HT-29 (cell line): ENCODE data around the gene SMIM1. TPM values are rescaled to one million over a fixed set of nuclear protein-coding genes. Genes with fewer than 3 reads are reported as not detected.
A peak's percentile ranks its signal among the peaks of the same experiment; 100 is the strongest.

Experiments
- DNase-seq: peaks from one replicate; pipeline ENCODE4 v3.0.0-alpha.2; 2015; ENCODE audit warnings: low spot score
- total RNA-seq: library from RNA; depleted of rRNA; stranded (reverse); fragments of >200 nt; shearing (Covaris generic); gene quantifications from 2 replicates; pipeline ENCODE4 v1.2.3, GENCODE V29; 2014; rRNA removed

Gene SMIM1, protein sequence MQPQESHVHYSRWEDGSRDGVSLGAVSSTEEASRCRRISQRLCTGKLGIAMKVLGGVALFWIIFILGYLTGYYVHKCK
- 1.9 TPM in 1 of 2 replicates, not detected in the other for total RNA-seq

DNA sequence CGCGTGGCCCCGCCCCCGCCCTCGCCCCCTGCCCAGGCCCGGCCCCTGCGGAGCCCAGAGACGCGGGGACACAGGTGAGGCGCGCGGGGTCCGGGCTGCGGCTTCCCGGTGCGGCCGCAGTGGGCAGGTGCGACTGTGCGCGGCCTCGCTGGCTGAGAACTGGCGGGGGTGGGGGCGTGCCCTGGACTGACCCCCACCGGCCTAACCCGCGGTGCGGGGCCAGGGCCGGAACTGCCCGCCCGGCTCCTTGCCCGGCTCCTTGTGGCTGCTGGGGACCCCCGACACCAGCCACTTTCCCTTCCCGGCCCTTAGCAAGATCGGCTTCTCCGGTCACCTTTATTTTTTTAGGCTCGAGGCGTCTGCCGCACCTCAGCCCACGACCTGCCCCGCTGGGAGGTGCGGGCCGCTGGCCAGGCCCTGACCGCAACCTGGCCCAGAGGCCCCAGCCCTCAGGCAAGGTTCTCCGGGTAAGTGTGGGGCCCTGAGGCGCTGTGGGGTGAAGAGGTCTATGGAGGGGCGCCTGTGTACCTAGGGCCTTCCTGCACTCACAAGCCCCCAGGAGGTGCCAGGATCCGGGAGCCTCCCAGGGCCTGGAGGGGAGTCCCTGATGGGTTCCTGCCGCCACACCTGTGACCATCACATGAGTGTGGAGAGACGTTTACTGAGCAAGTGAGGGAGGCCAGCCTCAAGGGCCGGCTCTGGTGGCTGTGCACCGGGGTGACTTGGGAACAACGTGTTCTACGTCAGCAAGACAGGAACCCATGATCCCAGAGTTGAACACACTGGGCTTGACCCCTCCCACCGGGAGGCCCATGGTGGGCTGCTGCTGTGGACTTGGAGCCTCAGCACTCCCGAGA is at the start of gene SMIM1:
SMIM1 (plus strand) TSS at position 35 of the 857 bp plus-strand sequence. CDS start 2,625 bp downstream, outside the sequence.
- no peak for DNase-seq

DNA sequence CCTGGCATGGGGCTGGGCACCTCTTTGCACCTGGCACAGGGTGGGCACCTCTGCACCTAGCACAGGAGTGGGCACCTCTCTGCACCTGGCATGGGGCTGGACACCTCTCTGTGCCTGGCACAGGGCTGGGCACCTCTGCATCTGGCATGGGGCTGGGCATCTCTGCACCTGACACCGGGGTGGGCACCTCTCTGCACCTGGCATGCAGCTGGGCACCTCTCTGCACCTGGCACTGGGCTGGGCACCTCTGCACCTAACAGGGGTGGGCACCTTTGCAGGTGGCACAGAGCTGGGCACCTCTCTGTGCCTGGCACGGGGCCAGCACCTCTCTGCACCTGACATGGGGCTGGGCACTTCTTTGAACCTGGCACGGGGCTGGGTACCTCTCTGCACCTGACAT is 49.7 kb upstream of the SMIM1 start:
- no peak for DNase-seq

DNA sequence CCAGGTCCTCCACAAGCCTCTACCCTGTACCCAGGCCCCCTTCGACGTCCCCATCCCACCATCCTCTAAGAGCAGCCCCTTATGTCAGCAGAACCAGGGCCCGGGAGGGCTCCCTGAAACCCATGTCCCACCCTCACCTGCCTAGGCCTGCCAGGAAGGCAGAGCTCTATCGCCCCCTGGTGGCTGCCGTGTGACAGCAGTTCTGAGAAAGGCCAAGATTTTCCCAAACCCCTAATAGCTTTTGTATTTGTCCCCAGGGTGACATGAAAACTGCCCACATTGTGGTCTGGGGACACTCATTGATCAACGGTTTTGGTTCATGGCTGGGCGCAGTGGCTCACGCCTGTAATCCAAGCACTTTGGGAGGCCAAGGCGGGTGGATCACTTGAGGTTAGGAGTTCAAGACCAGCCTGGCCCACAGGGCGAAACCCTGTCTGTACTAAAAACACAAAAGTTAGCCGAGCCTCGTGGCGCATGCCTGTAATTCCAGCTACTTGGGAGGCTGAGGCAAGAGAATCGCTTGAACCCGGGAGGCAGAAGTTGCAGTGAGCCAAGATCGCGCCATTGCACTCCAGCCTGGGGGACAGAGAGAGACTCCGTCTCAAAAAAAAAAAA is 48.0 kb upstream of the SMIM1 start:
- DNase-seq: peak; percentile 77

DNA sequence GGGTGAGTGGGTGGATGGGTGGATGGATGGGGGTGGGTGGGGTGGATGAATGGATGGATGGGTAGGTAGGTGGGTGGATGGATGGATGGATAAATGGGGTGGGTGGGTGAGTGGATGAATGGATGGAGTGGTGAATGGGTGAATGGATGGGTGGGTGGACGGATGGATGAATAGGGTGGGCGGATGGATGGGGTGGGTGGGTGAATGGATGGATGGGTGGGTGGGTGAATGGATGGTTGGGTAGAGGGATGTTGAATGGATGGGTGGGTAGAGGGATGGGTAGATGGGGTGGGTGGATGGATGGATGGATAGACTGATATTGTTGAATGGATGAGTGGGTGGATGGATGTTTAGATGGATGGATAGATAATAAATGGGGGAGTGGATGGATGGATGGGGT is 47.2 kb upstream of the SMIM1 start:
- no peak for DNase-seq

DNA sequence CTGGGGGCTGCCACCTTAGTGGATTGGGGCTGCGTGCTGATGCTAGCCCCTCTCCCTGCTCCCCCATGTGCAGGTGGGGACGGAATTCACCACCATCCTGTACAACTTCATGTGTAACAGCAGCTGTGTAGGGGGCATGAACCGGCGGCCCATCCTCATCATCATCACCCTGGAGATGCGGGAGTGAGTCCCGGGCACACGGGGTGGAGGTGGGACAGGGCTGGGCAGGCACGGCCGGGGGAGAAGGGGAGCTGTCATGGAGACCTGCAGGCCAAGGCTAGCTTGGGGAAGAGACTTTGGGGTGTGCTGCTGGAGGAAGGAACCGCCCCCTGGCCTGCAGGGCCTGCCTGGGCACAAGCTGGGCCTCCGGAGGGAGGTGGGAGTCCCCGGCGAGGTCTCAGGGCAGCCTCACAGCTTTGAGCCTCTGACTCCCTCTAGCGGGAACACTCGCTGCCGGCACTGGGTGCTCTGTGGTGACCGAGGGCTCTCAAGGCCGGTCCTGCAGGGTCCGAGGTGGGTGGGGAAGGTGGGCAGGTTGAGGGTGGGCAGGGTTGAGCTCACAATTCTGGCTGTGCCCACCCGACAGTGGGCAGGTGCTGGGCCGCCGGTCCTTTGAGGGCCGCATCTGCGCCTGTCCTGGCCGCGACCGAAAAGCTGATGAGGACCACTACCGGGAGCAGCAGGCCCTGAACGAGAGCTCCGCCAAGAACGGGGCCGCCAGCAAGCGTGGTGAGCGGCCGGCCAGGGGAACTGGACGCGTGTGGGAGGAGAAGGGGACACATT is 45.3 kb upstream of the SMIM1 start:
- DNase-seq: no peak

DNA sequence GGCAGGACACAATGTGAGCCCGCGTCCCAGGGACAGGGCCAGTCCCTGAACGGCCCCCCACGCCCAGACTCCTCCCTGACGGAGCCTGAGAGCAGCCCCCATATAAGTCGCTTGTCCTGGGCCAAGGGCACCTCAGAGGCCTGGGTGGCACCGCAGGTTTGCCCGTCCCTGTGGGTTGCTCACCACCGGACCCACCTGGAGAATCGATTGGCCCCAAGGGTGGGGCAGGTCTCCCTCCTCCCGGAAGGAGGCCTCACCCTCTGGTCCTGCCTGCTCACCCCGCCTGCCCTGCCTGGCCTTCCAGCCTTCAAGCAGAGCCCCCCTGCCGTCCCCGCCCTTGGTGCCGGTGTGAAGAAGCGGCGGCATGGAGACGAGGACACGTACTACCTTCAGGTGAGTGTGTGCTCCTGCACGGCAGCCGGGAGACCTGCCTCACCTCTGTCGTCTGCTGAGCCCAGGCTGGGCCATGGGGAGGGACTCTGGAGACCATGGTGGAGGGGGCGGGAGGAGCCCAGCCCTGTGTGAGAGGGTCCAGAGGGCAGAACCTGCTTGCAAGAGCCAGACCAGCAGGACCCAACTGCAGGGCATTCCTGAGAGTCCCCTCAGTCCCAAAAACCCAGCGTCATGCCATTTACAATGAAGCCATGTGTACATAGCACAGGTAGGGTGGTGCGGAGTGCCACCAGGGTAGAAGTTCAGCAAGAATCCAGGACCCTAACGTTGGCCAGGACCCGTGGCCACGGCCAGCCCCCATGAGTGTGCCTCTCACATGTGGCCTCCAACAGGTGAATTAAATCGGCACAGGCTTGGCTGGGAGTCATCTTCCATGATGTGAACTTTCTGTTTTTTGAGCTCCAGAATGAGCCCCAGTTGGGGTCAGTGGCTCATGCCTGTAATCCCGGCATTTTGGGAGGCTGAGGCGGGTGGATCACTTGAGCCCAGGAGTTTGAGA is 44.4 kb upstream of the SMIM1 start:
- DNase-seq: no peak

DNA sequence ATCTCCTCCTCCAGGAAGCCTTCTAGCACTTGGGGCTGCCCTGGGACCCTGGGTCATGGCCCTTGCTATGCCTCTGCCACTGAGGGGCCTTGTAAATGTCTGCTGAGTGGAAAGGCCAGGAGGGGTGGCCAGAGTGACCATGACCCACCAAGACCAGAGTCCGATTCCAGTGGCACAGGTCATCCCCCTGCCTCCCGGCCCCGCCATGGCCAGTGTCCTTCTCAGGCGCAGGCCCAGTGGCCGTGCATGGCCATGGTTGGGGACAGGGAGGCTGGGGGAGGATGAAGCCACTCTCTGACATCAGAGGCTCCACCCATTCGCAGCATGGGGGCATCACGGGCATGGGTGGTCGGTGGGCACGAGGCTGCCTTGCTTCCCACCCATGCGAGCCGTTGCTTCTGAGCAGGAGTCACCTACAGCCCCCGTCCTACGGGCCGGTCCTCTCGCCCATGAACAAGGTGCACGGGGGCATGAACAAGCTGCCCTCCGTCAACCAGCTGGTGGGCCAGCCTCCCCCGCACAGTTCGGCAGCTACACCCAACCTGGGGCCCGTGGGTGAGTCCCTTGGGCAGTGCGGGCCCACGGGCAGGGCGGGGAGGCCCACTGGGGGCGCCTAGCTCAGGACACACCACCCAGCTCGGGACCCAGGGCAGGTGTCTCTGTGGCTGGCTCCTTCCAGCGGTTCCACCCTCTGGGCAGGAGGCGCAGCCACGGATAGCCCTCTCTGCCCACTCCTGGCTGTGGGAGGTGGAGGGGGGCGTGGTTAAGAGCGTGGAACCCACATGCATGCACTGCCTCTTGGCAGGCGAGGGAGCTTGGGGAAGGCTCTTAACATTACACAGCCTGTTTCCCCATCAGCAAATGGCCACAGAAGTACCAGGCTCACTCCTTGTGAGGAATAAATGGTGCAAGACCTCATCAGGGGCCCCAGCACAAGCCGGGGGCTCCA is 42.7 kb upstream of the SMIM1 start:
- DNase-seq: no peak

DNA sequence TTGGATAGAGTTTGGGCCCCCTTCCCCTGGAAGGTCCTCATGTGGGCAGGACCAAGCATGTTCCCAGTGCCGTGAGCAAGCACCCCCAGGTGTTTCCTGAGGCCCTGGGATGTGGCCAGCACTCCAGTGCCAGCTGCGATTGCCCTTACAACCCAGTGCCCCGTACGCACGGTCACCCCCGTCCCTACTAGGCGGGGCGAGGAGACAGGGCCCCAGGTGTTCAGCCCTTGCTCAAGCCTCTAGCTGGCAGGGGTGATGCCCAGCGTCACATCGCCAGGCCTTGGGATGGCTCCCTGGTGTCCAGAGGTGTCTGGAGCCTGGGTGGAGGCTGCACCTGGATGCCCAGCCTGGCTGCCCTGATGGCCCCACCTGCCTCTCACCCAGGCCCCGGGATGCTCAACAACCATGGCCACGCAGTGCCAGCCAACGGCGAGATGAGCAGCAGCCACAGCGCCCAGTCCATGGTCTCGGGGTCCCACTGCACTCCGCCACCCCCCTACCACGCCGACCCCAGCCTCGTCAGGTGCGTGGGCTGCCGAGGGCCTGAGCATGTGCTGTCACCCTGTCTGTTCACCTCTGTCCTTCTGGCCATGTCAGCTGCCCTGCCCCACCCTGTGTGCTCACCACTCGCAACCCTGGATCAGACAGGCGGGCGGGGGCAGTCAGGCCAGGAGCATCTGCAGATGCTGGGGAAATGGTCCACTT is 41.9 kb upstream of the SMIM1 start:
- no peak for DNase-seq

DNA sequence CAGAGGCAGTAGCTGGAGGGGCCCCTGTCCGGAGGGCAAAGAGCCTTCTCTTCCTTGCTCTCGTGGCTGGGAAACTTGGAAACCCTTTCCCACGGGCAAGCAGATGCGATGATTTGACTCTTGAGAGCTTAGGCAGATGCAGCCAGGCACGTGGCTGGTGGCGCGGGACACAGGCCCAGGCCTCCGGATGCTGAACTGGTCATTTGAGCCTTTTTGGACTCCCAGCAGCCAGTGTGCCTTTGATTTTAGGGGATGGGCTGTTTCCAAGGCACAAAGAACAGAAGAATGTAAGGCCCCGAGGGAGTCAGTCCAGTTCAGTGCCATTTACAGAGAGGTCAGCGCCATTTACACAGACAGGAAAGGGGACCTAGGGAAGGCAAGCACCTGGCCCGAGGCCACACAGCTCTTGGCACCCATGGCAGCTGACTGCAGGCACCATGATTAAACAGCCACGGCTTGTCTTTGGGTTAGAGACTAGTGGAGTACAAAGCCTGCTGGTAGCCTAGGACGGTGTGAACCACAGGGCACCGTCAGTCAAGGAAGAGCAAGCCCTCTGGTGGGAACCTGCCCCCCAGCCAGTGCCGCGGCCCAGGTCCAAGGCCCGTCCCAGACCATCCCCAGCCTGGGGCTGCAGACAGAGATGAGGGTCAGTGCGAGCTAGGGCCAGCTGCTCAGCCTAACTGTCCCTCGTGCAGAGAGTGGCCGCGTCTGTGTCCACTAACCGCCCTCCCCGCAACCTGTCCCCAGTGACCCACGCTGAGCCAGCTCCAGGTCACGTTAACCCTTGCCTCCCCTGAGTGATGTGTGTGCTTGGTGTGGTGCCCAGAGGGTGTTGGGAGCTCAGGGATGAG is 40.7 kb upstream of the SMIM1 start:
- no peak for DNase-seq

DNA sequence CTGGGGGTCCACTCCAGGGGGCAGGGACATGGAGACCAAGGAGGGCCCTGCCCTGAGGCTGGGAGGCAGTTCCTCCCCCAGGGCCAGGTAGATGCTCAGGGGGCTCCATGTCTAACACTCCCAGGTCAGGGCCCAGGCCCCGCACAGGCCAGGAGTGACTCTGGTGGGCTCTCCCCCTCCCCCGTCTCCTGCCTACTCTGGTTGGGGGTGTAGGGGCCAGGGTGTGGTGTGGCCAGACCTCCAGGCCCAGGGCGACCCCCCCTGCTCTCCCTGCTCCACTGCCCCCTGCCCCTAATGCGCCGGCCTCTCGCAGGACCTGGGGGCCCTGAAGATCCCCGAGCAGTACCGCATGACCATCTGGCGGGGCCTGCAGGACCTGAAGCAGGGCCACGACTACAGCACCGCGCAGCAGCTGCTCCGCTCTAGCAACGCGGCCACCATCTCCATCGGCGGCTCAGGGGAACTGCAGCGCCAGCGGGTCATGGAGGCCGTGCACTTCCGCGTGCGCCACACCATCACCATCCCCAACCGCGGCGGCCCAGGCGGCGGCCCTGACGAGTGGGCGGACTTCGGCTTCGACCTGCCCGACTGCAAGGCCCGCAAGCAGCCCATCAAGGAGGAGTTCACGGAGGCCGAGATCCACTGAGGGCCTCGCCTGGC is 40.0 kb upstream of the SMIM1 start:
- DNase-seq: no peak

DNA sequence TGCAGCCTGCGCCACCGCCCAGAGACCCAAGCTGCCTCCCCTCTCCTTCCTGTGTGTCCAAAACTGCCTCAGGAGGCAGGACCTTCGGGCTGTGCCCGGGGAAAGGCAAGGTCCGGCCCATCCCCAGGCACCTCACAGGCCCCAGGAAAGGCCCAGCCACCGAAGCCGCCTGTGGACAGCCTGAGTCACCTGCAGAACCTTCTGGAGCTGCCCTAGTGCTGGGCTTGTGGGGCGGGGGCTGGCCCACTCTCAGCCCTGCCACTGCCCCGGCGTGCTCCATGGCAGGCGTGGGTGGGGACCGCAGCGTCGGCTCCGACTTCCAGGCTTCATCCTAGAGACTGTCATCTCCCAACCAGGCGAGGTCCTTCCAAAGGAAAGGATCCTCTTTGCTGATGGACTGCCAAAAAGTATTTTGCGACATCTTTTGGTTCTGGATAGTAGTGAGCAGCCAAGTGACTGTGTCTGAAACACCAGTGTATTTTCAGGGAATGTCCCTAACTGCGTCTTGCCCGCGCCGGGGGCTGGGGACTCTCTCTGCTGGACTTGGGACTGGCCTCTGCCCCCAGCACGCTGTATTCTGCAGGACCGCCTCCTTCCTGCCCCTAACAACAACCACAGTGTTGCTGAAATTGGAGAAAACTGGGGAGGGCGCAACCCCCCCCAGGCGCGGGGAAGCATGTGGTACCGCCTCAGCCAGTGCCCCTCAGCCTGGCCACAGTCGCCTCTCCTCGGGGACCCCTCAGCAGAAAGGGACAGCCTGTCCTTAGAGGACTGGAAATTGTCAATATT is 39.3 kb upstream of the SMIM1 start:
- no peak for DNase-seq

DNA sequence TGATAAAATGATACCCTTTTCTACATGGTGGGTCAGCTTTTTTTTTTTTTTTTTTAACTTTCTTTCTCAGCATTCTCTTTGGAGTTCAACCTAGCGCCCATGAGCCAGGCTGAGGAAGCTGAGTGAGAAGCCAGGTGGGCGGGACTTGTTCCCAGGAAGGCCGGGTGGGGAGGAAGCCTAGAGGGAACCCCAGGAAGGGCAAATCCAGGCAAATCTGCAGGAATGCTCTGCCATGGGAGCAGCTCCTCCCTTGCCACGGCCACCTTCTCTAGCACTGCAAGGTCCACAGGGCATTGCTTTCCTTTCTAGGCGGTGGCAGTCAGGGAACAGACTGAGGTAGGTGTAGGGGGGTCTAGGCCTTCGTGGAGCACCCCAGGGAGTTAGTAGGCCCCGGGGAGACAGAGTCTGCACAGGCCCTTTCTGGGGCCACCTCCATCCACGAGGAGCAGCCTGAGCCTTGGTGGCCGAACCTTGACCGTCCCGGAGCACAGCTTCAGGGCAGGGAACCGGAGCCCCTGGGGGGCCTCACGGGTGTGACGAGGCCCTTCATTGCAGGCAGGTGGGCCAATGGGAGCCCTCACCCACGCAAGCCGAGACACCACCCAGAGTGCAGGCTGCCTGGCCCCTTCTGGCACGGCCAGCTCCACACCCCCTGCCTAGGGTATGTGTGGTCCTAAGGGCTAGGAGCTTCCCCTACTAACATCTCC is 38.5 kb upstream of the SMIM1 start:
- DNase-seq: no peak

DNA sequence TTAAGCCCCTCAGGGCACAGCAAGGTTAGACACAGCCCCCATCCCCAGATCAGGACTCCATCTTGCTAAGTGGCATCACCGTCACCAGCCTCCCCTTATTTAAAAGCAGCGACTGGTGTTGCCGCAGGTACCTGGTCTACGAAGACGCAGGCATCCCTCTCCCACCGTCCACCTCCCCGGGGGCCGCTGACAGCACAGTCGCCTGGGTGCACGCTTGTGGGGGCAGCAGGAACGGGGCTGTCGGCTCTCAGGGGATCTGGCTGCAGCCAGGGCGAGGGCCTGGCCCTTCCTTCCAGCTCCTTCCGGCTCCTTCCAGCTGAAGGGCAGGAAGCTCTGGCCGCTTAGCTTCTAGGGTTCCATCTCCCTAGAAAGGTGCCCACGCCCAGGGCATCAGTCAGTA is 37.9 kb upstream of the SMIM1 start:
- DNase-seq: no peak

DNA sequence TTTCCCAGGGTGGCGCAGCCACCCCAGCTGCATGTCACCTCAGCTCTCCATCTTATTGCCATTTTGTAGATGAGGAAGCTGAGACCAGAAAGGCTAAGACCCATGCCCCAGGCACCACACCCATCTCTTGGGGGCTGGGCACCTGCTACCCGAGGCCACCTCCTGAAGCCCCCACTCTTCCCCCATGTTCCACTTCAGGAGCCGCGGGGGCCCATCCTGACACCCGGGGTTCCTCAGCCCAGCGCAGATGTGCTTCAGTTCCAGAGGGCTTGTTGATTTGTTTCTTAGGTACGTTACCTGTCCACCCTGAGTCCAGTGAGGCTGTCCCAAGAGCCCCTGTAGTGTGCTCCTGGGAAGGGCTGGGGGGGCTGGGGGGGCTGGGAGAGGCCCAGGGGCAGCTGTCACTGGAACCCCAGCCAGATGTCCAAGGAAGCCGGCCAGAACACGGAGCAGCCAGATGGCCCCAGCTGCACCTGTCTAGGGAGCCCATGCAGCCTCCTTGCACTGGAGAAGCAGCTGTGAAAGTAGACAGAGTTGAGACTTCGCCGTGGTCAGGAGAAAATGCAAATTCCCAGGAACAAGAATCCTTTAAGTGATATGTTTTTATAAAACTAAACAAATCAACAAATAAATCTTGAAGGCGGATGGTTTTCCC is 37.4 kb upstream of the SMIM1 start:
- no peak for DNase-seq

DNA sequence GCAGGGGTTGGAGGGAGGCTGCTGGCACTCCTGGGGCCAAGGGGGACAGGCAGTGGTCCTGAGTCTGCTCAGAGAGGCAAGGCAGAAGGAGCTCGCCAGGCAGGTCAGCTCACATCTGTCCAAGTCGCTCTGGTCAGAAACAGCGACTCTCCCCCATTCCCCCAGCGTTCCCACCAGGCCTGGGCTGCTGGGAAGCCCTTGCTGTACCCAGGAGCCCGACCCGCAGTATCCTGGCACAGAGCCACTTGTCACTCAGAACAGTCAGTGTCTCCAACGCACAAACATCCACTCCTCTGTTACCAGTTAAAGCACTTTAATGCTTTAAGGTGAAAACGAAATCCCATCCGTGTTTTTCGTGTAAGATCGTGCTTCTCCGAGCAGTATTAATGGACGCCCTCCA is 36.9 kb upstream of the SMIM1 start:
- no peak for DNase-seq

DNA sequence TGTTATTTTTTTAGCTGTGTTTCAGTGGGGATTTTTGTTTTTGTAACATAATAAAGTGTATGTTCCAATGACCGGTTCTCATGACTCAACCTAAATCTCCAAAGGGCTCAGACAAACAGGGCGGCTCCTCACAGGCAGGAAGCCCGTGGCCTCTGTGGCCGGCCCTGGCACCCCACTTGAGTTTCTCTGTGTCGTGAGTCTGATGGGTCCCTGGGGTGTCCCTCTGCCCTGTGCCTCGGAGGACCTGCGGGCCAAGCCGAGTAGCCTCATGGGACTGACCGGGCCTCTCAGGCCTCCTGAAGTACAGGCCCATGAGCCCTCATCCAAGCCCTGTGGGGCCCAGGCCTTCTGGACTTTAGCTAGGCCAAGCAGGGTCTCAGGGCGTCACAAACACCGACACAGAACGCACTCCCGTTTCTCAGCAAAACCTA is 36.4 kb upstream of the SMIM1 start:
- no peak for DNase-seq
